AG09309 (cell line): ENCODE results near the gene IPO11.

Source experiments
- DNase-seq: peaks from one replicate; pipeline ENCODE4 v3.0.0-alpha.2; 2010; ENCODE audit warnings: low read depth
- H3K4me3 ChIP-seq: 2 replicates; pipeline ENCODE4 v1.5.1; 2011; ENCODE audit warnings: mild to moderate bottlenecking, low read depth, low read length, moderate library complexity; ENCODE audit not compliant: control insufficient read depth
- TF ChIP-seq, protein P1 (sequence below): IDR thresholded peaks from 2 replicates; pipeline ENCODE4 v1.5.1; 2011; ENCODE audit warnings: mild to moderate bottlenecking, low read depth, low read length, inconsistent platforms; ENCODE audit not compliant: insufficient read depth, control insufficient read depth; ENCODE audit errors: missing control alignments

Gene IPO11

DNA sequence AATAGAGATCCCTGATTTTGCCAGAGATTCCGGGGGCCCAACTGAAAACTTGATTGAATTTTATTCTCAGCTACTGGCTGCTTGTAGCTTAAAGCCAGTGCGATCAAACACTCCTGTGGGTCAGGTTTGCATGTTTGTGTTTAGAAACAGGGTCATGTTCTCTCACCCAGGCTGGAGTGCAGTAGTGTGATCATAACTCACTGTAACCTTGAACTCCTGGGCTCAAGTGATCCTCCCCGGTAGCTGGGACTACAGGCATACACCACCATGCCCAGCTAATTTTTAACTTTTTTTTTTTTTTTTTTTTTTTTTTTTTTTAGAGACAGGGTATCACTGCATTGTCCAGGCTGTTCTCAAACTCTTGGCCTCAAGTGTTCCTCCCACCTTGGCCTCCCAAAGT is 232.7 kb downstream of the IPO11 start:
- TF ChIP-seq, protein P1, sequence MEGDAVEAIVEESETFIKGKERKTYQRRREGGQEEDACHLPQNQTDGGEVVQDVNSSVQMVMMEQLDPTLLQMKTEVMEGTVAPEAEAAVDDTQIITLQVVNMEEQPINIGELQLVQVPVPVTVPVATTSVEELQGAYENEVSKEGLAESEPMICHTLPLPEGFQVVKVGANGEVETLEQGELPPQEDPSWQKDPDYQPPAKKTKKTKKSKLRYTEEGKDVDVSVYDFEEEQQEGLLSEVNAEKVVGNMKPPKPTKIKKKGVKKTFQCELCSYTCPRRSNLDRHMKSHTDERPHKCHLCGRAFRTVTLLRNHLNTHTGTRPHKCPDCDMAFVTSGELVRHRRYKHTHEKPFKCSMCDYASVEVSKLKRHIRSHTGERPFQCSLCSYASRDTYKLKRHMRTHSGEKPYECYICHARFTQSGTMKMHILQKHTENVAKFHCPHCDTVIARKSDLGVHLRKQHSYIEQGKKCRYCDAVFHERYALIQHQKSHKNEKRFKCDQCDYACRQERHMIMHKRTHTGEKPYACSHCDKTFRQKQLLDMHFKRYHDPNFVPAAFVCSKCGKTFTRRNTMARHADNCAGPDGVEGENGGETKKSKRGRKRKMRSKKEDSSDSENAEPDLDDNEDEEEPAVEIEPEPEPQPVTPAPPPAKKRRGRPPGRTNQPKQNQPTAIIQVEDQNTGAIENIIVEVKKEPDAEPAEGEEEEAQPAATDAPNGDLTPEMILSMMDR = no peak
- no peak for DNase-seq
- H3K4me3 ChIP-seq = no peak overlapping the region

DNA sequence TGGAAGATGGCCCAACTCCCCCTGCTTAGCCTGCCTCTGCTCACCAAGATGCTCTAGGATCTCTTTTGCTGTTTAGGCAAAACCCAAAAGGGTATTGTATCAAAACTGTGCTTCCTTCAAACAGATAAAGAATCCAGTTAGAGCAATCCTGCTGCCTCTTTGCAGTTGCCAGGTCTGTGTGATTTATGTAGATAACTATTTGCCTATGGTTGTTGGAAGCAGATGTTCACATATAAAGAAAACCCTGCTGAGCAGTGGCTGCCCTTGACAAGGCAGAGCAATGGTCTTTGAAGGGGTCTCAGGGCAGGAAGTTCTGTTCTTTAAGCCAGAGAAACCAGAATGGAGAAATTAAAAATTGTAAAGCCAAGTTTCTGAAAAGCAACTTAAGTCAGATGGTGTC is 234.7 kb downstream of the IPO11 start:
- TF ChIP-seq, protein P1 = no peak
- DNase-seq = no peak
- no peak overlapping the region for H3K4me3 ChIP-seq

DNA sequence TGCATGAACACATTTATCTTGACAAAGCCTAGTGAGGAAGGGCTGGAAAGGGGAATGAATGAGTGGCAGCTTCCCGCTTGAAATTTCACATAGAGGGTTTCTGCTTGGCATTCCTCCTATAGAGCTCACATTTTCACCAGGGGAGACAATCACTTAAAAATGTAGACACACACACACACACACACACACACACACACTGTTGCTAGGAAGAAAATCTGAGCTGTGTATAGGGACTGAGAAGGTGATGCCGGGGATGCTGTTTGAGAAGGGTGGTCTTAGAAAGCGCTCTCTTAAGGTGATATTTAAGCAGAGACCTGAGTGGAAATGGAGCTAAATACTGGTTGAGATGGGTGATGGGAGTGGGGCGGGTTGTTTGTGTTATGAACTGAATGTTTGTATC is 236.5 kb downstream of the IPO11 start:
- TF ChIP-seq, protein P1 = no peak
- H3K4me3 ChIP-seq = no peak overlapping the region
- no peak for DNase-seq

DNA sequence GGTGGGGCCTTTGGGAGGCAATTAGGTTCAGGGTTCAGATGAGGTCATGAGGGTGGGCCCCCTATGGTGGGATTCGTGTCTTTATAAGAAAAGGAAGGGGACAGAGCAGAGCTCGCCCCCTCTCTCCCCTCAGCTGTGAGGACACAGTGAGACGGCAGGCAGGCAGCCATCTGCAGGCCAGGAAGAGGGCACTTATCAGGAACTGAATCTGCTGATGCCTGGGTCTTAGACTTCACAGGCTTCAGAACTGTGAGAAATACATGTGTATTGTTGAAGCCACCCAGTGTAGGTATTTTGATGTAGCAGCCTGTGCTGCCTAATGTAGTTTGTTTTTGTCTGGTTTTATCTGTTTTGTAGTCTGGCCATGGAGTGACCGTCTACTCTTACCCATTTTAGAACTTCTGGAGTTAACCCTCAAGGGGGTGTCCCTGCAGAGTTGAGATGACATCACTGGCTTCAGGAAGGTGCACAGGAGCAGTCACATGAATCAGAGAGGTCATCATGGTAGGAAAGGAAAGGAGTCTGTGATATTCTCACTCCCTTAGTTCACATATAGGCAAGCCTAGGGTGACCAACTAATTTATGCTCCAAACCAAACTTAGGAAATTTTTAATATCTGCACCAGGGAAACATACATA is 237.0 kb downstream of the IPO11 start:
- no peak for DNase-seq
- TF ChIP-seq, protein P1 = no peak
- H3K4me3 ChIP-seq = no peak overlapping the region

DNA sequence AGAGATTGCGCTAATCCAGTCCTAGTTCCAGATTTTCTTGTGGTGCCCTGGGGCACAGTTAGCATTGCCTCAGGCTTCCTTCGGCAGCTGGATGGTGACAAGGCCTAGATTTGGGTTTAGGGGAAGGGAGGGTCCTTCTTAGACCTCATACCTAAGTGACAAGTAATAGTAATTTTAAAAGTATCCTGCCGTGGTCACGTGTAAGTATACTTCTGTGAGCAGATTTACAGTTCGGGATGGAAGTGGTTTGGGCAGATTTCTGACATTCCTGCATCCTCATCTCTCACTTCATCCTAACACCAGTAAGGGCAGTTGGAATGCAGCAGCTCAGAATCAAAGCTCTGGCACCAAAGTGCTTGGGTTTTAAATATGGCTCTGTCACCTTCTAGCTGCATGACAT is 237.6 kb downstream of the IPO11 start:
- TF ChIP-seq, protein P1 = no peak
- DNase-seq = no peak
- H3K4me3 ChIP-seq = no peak overlapping the region

DNA sequence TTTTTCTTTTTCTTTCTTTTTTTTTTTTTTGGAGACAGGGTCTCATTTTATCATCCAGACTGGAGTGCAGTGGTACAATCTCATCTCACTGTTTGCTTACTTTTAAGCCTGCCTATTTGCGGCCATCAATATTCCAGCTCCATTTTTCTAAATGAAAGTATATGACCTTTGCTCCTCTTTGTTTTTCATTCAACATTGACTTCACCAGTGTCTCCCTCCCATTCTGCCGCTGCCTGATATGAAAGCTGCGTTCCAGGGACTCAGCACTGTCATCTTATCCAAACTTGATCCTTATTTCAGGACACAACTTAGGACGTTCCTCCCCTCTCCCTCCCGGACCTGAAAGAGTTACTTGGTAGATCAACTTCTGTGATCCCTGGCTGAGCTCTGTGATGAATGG is 239.7 kb downstream of the IPO11 start:
- DNase-seq = no peak
- TF ChIP-seq, protein P1 = no peak
- no peak overlapping the region for H3K4me3 ChIP-seq
